GM19438 (cell line): ENCODE results near the gene MREG.
"Not testable (repeated sequence)": the region's sequence is repeated elsewhere in the genome, so short reads cannot be mapped to it uniquely, and the experiment has no call there.

Experiments
- ATAC-seq: cut with Tn5 transposase; IDR thresholded peaks from one replicate; pipeline ENCODE4 v1.9.1; 2021; ENCODE audit warnings: low read depth; ENCODE audit not compliant: unreplicated experiment

MREG gene

DNA sequence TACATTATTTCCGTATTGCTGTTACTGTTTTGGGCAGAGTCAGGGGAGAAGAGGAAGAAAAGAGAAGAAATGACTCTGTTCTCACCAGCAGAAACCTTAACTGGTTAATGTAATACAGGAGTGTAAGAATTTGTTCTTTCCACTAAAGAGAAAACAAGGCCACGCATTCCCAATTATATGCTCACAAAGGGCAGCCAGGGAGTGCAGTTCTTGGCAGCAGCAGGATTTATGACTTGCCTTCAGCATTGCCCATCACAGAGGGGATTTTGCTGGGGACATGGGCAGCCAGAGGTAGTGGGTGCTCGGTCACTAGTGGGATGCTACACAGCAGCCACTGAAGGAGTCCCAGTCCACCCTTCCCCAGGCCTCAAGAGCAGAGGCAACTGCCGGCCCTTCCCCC is 18.4 kb downstream of the MREG start:
- ATAC-seq, result no peak

DNA sequence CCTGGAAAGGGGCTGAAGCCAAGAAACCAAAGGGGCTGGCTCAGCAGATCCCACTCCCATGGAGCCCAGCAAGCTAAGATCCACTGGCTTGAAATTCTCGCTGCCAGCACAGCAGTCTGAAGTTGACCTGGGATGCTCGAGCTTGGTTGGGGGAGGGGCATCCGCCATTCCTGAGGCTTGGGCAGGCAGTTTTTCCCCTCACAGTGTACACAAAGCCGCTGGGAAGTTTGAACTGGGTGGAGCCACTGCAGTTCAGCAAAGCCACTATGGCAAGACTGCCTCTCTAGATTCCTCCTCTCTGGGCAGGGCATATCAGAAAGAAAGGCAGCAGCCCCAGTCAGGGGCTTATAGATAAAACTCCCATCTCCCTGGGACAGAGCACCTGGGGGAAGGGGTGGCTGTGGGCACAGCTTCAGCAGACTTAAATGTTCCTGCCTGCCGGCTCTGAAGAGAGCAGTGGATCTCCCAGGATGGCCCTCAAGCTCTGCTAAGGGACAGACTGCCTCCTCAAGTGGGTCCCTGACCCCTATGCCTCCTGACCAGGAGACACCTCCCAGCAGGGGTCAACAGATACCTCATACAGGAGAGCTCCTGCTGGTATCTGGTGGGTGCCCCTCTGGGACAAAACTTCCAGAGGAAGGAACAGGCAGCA is 24.7 kb downstream of the MREG start:
- ATAC-seq, result not testable (repeated sequence)

DNA sequence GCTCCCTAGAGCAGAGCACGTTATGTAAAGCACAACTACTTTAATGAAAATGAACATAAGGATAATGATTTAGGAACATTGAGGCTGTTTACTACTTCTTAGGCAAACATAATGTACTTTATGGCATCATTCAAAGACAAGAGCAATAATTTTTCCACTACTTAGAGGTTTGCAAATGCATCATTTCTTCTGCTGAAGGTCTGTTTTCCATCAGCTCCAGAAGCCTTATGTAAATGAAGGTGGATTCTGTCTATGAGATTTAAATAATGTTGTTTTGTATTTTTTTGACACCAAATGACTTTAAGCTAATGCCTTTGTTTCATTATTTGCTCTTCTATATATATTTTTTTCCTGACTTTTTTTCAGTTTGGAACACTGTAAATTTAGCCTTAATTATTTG is 28.1 kb downstream of the MREG start:
- ATAC-seq, result no peak

DNA sequence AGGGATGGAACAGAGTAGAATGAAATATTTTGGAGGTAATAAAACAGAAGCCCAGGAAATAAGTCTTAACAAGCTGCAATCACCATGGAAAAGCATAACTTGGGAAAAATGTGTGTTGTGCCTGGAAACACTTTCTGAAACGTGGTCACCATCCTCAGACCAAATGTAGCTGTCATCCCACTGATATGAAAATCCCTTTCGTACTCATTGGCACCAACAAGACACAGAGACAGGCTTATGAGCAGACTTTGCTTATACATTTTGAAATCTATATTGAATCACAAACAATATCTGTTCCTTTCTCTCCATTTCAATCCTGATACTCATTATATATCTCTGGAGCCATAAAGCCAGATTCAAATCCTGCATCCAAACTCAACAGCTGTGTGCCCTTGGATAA is 28.7 kb downstream of the MREG start:
- ATAC-seq, result no peak

DNA sequence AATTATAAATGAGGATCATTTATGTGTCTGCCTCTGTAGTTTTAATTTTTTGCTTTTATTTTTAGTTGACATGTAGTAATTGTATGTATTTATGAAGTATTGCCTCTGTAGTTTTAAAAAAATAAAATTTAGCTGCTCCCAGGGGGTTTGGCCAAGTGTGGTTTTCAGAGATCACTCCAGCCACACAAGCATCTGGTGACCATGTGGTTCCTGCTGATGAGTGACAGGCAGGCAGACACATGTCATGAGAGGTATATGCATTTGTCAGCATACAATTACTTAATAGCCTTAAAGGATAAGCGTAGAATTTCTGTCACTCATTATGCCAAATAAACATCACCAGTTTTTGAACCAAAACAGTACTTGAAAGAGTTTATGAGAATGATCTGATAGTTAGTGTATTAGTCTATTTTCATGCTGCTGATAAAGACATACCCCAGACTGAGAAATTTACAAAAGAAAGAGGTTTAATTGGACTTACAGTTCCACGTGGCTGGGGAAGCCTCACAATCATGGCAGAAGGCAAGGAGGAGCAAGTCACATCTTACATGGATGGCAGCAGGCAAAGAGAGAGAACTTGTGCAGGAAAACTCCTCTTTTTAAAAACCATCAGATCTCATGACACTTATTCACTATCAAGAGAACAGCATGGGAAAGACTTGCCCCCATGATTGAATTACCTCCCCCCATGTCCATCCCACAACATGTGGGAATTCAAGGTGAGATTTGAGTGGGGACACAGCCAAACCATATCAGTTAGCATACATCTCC is 29.6 kb downstream of the MREG start:
- peak; percentile 51 for ATAC-seq

DNA sequence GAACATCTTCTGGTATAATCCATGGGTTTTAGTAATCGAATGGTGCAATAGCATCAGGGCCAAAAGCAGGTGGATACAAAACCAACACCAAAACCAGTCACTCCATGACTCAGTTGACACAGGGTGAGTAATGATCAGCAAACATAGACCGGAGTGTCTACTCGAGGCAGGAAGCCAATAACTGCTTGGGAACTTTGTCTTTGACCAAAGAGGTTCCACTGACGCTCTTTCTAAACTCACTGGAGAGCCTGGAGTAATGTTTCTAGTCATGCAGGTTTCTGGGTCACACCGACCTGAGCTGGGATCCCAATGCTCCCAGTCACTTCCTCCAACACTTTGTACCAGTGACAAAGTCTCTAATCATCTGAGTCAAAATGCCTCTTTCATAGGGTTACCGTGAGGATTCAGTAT is 30.9 kb downstream of the MREG start:
- peak; percentile 66 for ATAC-seq

DNA sequence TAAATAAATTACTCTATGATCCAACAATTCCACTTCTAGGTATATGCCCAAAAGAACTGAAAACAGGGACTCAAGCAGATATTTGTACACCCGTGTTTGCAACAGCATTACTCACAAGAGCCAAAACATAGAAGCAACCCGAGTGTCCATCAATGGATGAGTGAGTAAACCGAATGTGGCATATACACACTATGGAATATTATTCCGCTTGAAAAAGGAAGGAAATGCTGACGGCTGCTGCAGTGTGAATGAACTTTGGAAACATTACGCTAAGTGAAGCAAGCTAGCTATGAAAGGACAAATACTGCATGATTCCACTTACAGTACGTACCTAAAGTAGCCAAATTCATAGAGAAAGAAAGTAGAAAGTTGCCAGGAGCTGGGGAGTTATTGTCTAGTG is 32.2 kb downstream of the MREG start:
- ATAC-seq, result no peak

DNA sequence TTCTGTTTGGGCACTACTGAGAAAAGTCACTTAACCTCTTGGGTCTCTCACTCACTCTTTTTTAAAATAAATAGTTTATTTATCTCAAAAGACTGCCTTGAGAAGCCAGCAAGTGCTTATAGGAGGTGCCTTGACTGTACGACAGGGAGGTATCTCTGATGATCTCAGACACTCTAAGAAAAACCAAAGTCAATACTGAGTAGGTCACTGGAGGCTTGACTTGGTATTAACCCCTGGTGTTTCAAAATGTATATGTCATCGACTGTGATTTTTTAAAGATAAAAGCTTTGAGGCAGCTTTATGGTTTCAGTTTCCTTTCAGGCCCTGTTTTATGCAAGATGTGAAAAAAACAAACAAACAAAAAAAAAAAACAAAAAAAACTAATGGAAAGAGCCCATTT is 33.7 kb downstream of the MREG start:
- no peak for ATAC-seq

DNA sequence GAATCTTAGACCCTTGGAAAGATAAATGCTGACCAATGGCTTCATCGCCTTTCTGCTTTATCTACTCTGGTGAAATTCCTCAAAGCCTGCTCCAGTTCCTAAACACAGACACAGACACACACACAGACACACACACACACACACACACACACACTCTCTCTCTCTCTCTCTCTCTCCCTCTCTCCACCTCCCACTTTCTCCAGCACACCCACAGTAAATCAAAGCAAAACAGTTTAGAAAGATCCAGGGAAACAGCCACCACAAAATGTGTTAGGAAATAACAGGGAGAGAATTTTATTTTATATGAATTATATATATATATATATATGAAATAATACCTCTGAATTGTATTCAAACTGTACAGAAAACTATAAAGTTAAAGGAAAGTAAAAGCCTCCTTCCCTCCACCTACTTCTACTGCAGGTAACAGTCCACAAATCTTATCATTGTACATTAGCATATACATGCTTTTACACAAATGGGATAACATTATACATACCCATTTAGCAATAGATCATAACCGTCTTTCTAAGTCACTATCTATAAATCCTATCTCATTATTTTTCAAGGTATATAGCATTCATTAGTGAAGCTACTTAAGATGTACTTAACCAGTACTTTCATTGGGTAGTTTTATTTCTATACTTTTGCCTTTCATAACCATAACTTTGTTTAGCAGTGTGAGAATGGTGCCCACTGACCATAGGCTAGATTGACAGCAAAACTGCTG is 38.5 kb downstream of the MREG start:
- no peak for ATAC-seq

DNA sequence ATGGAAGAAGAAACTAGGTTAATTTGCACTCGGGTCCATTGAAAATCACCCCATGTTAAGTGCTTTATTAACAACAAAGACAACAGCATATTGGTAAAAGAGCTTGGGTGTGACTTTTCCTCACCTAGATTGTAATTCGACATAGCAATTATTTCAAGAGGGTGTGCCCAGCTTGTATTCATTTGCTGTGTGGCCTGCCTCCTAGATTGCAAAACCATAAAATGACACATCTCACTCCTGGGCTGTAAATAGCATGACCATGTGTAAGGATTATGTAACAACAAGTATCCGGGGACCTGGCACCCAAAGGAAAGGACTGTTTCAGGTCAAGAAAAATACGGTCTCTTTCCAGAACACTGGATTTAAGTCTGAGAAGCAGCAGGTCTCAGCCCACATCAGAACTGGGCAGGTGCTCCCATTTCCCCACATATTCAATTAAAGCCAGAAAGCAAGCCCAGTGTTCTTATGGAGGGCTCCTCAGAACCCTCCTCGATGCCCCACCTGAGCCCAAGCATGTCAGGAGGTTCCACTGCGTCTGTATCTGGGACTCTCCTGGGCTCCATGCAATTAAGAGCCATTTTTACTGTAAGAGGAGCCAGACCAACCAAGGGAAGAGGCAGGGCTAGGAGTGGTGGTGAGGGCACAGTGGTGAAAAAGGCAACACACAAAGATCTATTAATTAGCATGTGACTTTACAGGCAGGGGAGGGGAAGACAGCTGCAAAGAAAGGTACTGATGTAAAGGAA is 39.2 kb downstream of the MREG start:
- no peak for ATAC-seq

DNA sequence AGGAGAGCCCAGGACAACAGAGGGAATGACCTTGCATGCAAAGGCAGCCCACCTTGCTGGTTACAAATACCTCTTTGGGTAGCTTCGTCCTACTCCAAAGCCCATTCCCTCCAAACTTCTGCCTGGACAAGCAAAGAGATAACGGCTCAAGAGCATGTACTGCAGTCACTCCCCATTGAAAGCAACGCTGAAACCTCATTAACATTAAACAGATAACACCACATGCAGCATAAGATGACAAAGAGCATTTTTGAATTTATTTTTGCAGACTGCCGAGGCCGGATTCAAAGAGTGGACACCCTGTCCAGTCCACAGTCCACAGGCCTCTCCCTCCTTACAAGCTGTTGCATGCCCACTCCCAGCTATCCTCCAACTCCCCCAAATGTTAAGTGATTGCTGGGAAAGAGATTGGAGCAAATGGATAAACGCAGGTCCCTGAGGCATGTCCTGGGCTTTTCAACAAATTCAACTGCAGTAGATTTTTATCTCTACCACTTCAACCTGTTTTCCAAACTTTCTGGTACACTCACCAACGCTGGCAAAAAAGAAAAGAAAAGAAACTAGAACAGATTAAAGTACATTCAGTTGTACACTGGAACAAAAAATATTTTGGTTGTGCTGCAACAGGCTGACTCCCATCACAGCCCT is 40.1 kb downstream of the MREG start:
- no peak for ATAC-seq

DNA sequence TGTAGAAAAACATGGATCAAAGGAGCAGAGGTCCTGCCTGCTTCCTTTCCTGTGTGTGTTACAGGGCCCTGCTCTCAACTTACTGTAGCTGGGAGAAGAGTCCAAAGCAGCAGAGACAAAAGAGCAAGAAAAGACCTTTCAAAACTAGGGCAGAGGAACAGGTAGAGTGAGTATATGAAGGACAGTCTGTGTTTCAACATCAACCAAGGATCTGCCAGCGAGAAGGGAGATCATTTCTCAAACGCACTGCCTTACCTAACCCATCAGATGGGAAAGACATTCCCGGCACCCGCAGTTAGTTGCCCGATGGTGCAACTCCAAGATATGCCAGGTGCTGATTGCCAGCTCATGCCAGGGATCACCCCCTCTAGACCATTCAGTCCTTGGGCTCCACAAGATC is 41.7 kb downstream of the MREG start:
- ATAC-seq, result no peak

DNA sequence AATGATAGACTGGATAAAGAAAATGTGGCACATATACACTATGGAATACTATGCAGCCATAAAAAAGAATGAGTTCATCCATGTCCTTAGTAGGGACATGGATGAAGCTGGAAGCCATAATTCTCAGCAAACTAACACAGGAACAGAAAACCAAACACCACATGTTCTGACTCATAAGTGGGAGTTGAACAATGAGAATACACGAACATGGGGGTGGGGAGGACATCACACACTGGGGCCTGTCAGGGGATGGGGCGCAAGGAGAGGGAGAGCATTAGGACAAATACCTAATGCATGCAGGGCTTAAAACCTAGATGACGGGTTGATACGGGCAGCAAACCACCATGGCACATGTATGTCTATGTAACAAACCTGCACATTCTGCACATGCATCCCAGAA is 42.5 kb downstream of the MREG start:
- not testable (repeated sequence) for ATAC-seq

DNA sequence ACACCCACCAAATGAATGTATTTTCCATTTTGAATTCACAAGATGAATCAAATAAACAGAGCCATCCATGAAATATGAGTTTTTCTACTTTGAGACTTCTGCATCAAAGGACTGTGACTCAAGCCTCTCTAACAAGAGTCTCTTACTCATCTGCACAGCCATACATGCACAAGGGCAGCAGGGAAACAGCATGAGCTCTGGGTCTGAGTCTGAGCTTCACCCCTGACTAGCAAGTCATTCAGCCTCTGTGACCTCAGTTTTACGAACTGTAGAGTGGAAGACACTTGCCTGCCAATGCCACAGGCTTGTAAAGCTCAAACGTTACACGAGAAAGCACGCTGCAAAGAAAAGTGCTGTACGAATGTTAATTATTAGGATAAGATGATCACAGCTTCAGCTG is 42.9 kb downstream of the MREG start:
- no peak for ATAC-seq

DNA sequence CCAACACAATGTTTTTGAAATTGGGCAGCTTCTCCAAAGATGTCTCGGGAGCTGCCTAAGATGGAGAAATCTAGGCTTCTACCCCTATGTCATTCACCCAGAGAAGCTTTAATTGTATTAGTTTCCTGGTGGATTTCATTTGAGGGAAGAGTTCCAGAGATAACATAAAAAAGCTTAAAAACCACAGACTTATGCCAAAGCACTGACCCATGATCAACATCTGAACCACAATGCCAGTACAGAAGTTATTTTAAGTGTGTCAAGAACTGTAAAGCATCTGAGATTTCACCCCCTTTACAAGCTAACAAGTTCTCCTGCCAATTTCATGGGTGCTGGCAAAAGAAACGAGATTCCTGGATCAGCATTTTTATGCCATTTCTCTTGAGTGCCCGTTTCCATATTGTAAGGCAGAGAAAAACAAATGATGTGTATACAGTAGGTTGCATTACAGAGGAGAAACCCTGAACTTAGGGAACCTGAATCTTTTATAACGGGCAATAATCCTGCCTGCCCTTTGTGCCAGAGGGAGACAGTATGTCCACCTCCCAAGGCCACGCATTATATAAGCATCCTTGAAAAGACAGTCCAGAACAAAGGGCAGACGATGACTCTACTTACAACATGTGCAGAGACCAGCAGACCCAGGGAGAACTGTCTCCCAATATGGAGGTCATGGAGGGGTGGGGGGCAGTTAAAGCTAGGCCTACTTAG is 44.1 kb downstream of the MREG start:
- ATAC-seq, result no peak

DNA sequence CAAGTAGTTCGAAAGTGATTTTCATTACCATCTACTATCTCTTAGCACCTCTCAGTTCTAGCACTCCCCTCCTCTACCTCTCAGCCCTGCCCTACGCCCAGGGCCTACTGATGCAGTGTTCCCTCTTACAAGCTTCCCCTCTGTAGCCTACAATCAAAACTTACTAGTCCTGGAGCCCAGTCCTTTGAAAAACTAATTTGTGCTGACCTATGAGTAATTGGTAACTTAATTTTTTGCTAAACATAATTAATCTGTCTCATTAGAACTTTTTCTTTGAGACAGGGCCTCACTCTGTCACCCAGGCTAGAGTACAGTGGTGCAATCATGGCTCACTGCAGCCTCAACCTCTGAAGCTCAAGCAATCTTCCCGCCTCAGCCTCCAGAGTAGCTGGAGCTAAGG is 44.9 kb downstream of the MREG start:
- ATAC-seq, result no peak

DNA sequence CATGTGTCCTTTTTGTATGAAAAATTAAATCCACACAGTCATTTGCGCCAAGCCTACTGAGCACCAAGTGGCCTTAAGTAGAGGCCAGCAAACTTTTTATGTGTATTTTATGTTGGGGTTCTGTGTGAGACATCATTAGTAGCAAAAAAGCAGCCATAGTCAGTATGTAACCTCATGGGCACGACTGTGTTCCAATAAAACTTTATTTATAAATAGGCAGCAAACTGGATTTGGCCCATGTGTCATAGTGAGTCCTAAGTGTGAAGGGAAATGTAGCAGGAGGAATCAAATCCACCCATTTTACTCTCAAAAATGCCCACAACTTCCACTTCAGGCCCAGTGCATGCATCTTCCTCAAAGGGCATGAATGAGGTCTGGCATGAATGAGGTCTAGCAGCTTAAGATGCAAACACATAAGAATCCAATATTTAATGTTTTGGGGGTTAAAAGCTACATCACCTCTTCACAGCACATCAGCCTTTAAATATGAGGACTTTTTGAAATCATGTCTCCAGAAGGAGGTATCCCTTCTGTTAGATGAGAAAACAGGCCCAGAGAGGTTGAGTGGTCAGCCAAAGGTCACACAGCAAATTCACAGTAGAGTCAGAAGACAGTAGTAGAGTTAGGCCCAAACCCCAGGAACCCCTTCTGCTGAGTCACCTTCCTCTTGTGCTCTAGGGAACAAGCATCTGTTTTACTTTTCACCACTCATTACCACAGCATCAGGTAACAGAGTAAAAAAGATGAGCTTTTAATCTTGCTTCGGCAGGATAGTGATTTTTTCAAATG is 45.6 kb downstream of the MREG start:
- ATAC-seq, result no peak

DNA sequence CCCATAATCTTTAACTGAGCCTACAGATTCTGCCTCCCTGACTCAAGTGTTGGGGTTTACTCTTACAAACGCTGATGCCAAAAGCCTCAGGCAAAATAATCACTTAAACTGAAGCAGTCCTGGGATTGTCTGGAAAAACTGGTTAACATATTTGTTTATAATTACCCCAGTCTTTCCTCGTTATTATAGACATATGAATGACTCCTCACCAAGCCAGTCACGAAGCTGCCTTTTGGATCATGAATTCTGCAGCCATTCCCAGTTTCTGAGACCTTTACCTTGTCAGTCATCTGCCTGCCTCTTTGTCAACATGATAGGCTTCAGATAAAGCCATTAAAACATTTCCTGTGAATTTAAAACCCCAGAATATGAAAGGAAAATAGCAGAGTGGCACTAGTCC is 46.4 kb downstream of the MREG start:
- no peak for ATAC-seq

DNA sequence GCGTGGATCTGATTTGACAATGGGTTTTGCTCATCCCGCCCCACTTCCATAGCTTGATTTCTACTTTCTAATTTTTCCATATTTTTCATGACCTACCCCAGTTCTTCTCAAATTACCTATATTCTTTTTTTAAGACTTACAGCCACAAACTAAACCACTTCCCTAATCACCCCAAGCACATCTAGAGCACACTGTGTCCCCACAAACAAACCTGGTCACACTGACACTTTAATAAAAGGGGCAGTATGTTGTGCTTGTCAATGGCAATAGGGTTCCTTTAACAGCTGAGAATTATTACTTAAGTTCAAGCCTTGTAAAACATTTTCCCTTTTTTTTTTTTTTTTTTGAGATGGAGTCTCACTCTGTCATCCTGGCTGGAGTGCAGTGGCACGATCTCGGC is 47.1 kb downstream of the MREG start:
- ATAC-seq, result no peak
